ENCODE results near the gene NCKAP5L.
A peak's percentile ranks its signal among the peaks of the same experiment; 100 is the strongest.

DNA sequence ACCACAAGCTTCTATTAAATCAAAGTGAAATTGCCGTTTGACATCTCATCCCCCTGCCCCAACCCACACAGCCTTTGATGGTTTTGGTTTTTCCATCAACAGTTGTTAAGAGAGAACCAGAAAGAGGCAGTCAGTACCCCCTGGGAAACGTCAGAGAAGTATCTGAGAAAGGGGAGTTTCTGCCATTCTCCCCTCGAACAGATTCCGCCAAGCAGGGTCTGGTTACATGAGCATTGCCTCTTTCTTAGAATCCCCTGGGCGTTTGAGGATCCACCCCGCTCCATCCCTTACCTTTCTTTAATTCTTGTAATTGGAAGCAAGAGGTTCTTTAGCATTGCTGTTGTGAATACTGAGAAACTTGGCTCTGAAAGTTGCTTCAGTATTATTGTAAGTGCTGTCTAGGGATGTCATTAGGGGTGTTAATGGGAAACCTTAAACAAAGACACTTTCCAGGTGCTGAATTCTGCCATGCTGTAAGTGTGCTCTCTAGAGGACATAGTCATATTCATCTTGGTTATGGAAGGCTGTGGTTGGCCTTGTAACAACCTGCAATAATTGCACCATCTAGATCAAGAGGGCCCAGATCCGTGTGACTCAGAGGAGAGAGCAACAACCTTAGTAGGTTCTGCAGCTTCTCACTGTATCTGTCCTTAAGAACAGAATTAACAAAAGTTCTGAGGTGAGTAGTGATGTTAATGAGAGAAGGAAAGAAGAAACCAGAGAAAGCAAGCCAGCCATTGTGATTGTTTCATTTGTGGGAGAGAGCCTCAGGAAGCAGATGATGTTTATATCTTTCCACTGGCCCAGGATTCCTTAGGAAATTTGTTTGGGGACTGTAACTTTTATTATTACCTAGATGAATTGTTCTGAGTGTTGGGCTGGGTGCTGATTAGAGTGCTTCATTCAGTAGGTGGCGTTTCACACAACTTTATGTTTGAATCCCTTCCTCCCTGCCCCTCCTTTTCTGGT, 77.9 kb downstream of the NCKAP5L start:
- TF ChIP-seq POLR2A (conservative IDR thresholded peaks at IDR 0.05) = no peak
- TF ChIP-seq, protein P1, sequence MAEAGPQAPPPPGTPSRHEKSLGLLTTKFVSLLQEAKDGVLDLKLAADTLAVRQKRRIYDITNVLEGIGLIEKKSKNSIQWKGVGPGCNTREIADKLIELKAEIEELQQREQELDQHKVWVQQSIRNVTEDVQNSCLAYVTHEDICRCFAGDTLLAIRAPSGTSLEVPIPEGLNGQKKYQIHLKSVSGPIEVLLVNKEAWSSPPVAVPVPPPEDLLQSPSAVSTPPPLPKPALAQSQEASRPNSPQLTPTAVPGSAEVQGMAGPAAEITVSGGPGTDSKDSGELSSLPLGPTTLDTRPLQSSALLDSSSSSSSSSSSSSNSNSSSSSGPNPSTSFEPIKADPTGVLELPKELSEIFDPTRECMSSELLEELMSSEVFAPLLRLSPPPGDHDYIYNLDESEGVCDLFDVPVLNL (CRISPR knock-in tag; IDR thresholded peaks at IDR 0.05; ENCODE audit: low read depth) = no peak
- TF ChIP-seq DNMT1 (IDR thresholded peaks at IDR 0.05) = no peak
- TF ChIP-seq SMARCE1 (IDR thresholded peaks at IDR 0.05) = peak; percentile 63; the same call in 1 of the 2 replicates
- TF ChIP-seq, protein P2, sequence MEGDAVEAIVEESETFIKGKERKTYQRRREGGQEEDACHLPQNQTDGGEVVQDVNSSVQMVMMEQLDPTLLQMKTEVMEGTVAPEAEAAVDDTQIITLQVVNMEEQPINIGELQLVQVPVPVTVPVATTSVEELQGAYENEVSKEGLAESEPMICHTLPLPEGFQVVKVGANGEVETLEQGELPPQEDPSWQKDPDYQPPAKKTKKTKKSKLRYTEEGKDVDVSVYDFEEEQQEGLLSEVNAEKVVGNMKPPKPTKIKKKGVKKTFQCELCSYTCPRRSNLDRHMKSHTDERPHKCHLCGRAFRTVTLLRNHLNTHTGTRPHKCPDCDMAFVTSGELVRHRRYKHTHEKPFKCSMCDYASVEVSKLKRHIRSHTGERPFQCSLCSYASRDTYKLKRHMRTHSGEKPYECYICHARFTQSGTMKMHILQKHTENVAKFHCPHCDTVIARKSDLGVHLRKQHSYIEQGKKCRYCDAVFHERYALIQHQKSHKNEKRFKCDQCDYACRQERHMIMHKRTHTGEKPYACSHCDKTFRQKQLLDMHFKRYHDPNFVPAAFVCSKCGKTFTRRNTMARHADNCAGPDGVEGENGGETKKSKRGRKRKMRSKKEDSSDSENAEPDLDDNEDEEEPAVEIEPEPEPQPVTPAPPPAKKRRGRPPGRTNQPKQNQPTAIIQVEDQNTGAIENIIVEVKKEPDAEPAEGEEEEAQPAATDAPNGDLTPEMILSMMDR (IDR thresholded peaks at IDR 0.05 in 2 of 3, conservative IDR thresholded peaks at IDR 0.05 in 1 of 3; ENCODE audit: insufficient read depth in 2 of 3, low read depth in 1 of 3, low read length in 3 of 3) = peak in 2 of 3 experiments; percentile 32 to 39; a peak in 2 of 6 replicates
- TF ChIP-seq, protein P3, sequence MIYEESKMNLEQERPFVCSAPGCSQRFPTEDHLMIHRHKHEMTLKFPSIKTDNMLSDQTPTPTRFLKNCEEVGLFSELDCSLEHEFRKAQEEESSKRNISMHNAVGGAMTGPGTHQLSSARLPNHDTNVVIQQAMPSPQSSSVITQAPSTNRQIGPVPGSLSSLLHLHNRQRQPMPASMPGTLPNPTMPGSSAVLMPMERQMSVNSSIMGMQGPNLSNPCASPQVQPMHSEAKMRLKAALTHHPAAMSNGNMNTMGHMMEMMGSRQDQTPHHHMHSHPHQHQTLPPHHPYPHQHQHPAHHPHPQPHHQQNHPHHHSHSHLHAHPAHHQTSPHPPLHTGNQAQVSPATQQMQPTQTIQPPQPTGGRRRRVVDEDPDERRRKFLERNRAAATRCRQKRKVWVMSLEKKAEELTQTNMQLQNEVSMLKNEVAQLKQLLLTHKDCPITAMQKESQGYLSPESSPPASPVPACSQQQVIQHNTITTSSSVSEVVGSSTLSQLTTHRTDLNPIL (CRISPR knock-in tag; IDR thresholded peaks at IDR 0.05) = no peak
- no peak for TF ChIP-seq ZNF780A (CRISPR knock-in tag; IDR thresholded peaks at IDR 0.05)
- TF ChIP-seq CREB1 (IDR thresholded peaks at IDR 0.05) = no peak
- TF ChIP-seq CREB1 (CRISPR knock-in tag; IDR thresholded peaks at IDR 0.05) = no peak
- no peak for TF ChIP-seq IRF2 (CRISPR knock-in tag; IDR thresholded peaks at IDR 0.05)
- no peak for TF ChIP-seq TAF7 (tag; IDR thresholded peaks at IDR 0.05)
- TF ChIP-seq, protein P4, sequence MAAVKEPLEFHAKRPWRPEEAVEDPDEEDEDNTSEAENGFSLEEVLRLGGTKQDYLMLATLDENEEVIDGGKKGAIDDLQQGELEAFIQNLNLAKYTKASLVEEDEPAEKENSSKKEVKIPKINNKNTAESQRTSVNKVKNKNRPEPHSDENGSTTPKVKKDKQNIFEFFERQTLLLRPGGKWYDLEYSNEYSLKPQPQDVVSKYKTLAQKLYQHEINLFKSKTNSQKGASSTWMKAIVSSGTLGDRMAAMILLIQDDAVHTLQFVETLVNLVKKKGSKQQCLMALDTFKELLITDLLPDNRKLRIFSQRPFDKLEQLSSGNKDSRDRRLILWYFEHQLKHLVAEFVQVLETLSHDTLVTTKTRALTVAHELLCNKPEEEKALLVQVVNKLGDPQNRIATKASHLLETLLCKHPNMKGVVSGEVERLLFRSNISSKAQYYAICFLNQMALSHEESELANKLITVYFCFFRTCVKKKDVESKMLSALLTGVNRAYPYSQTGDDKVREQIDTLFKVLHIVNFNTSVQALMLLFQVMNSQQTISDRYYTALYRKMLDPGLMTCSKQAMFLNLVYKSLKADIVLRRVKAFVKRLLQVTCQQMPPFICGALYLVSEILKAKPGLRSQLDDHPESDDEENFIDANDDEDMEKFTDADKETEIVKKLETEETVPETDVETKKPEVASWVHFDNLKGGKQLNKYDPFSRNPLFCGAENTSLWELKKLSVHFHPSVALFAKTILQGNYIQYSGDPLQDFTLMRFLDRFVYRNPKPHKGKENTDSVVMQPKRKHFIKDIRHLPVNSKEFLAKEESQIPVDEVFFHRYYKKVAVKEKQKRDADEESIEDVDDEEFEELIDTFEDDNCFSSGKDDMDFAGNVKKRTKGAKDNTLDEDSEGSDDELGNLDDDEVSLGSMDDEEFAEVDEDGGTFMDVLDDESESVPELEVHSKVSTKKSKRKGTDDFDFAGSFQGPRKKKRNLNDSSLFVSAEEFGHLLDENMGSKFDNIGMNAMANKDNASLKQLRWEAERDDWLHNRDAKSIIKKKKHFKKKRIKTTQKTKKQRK (IDR thresholded peaks at IDR 0.05; ENCODE audit: borderline replicate concordance, low read depth, low read length) = no peak
- no peak for TF ChIP-seq MYBL2 (IDR thresholded peaks at IDR 0.05; ENCODE audit: low read depth)
- no peak for TF ChIP-seq MYBL2 (CRISPR knock-in tag; IDR thresholded peaks at IDR 0.05; ENCODE audit: borderline replicate concordance)
- TF ChIP-seq, protein P5, sequence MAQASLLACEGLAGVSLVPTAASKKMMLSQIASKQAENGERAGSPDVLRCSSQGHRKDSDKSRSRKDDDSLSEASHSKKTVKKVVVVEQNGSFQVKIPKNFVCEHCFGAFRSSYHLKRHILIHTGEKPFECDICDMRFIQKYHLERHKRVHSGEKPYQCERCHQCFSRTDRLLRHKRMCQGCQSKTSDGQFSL (CRISPR knock-in tag; IDR thresholded peaks at IDR 0.05) = no peak
- TF ChIP-seq, protein P5 (tag; IDR thresholded peaks at IDR 0.05) = no peak
- TF ChIP-seq, protein P6, sequence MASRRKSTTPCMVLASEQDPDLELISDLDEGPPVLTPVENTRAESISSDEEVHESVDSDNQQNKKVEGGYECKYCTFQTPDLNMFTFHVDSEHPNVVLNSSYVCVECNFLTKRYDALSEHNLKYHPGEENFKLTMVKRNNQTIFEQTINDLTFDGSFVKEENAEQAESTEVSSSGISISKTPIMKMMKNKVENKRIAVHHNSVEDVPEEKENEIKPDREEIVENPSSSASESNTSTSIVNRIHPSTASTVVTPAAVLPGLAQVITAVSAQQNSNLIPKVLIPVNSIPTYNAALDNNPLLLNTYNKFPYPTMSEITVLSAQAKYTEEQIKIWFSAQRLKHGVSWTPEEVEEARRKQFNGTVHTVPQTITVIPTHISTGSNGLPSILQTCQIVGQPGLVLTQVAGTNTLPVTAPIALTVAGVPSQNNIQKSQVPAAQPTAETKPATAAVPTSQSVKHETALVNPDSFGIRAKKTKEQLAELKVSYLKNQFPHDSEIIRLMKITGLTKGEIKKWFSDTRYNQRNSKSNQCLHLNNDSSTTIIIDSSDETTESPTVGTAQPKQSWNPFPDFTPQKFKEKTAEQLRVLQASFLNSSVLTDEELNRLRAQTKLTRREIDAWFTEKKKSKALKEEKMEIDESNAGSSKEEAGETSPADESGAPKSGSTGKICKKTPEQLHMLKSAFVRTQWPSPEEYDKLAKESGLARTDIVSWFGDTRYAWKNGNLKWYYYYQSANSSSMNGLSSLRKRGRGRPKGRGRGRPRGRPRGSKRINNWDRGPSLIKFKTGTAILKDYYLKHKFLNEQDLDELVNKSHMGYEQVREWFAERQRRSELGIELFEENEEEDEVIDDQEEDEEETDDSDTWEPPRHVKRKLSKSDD (conservative IDR thresholded peaks at IDR 0.05; ENCODE audit: low read length) = no peak

All from K562 (cell line).